GM13977 (cell line): ENCODE results near the gene SFMBT2.
"Not testable (repeated sequence)": the region's sequence is repeated elsewhere in the genome, so short reads cannot be mapped to it uniquely, and the experiment has no call there.

Experiments
- DNase-seq: peaks from one replicate; pipeline ENCODE4 v3.0.0; 2012; ENCODE audit warnings: low spot score
- in situ Hi-C: fragments of 300-500 bp; cut with MboI; formaldehyde crosslinking; loops from one replicate; pipeline ENCODE4 v1.12.0; 2022; ENCODE audit warnings: low sequenced_read_pairs, low pct_unique_long_range_greater_than_20kb, mixed read lengths, inconsistent platforms; ENCODE audit not compliant: unreplicated experiment
- TF ChIP-seq, protein P1 (sequence below): IDR thresholded peaks from 2 replicates; pipeline ENCODE4 v1.5.1; 2012; ENCODE audit warnings: mild to moderate bottlenecking, control low read depth; ENCODE audit not compliant: insufficient read depth; ENCODE audit errors: extremely low read depth, missing control alignments

Gene SFMBT2

DNA sequence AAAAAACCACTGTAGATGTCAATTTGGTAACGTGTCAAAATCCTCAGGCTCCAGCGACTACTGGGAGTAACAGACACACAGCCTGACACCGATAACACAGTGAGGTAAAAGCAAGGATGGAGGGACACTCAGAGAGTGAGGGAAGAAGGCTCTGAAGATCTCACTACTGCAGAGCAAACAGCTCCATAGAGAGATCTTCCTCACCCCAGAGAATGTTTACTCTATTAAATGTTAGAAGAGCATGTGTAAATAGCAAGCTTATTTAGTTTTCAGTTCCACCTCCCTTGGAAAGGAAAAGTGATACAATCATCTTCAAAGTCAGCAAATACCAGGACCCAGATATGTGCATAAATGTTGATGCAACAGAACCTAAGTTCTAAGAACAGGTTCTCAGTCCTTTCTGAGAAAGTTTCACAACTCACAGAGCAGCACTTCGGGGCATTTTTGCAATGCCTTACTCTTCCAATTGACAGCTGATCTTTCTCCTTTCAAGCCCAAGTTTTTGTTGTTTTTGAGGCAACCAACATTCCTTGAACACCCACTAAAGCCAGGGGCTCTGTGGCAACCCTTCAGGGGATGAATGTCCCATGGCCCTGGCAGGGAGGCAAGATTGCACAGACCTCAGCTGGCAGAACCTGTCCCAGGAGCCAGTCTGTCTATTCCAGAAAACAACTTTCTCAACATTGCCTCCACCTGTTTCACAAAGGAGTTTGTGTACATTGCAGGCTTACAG is 177.4 kb downstream of the SFMBT2 start:
- DNase-seq: no peak
- in situ Hi-C loops: no loop called here
- TF ChIP-seq, protein P1, sequence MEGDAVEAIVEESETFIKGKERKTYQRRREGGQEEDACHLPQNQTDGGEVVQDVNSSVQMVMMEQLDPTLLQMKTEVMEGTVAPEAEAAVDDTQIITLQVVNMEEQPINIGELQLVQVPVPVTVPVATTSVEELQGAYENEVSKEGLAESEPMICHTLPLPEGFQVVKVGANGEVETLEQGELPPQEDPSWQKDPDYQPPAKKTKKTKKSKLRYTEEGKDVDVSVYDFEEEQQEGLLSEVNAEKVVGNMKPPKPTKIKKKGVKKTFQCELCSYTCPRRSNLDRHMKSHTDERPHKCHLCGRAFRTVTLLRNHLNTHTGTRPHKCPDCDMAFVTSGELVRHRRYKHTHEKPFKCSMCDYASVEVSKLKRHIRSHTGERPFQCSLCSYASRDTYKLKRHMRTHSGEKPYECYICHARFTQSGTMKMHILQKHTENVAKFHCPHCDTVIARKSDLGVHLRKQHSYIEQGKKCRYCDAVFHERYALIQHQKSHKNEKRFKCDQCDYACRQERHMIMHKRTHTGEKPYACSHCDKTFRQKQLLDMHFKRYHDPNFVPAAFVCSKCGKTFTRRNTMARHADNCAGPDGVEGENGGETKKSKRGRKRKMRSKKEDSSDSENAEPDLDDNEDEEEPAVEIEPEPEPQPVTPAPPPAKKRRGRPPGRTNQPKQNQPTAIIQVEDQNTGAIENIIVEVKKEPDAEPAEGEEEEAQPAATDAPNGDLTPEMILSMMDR: no peak

DNA sequence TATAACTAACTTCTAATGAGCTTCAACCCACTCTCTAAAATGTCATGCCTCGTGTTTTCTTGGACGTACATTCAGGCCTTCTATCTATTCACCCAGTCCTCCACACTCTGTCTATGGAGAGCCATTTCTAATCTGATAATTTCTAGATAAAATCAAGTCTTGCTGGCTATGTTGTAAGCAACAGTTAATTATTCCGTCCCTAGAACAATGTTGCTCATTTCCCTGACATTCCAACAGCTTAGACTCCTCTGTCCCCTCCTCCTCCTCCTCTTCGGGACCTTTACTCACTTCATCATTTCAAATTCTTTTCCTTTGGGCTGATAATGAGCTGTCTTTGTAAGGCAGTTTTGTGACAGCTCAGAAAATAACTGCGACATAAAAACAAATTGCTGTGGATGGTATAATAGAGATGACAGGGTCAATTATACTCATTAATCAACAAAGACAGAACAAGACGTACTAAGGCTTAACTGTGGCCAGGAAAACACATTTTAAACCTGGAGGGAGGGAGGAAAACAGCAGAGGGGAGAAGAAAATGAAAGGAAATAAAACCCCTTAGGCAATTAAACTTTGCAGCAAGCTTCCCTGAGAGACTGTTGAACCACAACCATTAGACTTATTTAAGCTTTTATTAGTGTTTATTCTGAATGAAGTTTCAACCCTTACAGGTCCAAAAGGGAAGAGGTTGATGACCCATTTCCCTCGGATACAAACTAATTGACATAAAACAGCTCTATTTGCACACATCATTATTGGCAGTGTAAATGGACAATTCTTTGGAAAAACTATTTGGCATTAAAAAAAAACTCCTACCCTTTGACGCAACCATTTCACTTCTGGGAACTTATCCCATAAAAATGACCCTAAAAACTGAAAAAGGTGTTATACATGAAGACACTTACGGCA is 179.1 kb downstream of the SFMBT2 start:
- no peak for DNase-seq
- in situ Hi-C loops: no loop called here
- TF ChIP-seq, protein P1: no peak

DNA sequence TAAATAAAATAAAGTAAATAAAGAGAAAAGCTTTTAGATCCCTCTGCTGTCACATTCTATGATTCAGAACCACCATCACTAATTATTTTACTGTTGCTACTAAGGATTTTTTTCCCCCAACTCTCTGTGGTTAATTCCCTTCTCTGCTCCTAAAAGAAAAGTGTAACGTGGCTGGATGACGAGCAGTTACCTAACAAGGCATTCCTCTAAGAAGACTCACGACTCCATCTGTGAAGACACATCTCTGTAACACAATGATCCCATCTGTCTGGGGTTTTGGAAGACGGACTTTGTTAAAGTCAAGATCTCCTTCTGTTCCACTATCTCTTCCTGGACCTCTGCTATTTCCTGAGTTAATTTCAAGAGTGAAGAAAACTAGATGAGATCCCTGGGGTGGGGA is 179.9 kb downstream of the SFMBT2 start:
- TF ChIP-seq, protein P1: no peak
- in situ Hi-C loops: no loop called here
- no peak for DNase-seq

DNA sequence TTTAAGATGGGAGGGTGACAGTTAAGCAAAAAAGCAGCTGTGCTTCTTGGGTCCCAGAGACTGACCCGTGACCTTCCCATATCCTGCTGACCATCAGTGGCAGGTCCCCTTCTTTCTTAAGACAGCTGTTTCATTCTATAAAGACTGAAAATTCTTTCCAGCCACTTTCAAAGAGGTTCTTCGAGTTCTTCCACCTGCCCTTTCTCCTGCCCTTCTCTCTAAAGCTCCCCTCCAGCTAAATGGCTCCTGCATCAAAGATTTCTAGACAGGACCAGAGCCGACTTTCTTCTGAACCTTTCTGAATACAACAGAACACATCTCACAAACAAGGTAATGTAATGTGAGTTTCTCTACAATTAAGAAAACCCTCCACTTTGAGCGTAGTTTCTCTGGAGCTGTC is 180.8 kb downstream of the SFMBT2 start:
- in situ Hi-C loops: no loop called here
- no peak for DNase-seq
- TF ChIP-seq, protein P1: no peak

DNA sequence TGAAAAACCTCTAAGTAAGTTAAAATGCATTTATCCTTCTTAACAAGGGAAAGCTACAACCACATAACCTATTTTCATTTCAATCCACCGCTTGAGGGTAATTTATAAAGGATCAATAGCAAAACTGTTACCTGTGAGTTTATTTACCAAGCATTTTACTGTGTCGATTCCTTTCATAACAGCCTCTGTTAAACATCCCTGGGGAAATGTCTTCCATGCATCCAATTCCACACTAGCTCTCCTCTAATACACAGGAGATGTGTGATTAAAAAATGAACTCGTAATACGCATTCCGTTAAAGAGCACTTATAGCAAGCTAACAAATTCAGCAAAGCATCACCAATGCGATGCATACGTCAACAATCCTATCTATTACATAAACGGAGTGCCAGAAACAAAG is 185.7 kb downstream of the SFMBT2 start:
- TF ChIP-seq, protein P1: no peak
- in situ Hi-C loops: no loop called here

DNA sequence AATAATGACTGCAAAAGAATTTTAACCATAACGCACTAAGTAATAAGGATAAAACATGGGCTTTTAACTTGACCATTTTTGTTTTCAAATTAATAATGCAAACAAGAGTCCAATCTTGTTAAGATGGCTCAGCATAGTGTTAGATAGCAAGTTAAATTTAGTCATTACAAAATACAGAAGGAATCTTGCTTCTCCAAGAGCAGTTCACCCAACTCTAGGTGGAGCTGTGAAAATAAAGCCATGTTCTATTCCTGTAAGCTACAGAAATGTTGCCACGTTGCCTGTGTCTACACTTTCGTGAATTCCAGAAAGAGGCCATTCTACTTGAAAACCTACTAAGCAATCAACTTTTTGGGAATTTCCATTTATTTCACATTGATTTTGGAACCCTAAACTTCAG is 191.9 kb downstream of the SFMBT2 start:
- DNase-seq: no peak
- TF ChIP-seq, protein P1: no peak
- in situ Hi-C loops: no loop called here

More for the DNA sequence above, 185.7 kb downstream of the SFMBT2 start:
- DNase-seq: no peak

DNA sequence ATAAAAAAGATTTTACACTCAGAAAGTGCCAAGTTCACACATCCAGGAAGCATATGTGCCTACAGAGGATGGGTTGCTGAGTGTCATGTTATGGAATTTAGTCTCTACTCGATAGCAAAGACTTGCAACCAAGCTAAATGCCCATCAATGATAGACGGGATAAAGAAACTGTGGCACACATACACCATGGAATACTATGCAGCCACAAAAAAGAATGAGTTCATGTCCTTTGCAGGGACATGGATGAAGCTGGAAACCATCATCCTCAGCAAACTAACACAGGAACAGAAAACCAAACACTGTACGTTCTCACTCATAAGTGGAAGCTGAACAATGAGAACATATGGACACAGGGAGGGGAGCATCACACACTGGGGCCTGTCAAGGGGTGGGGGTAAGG is 198.1 kb downstream of the SFMBT2 start:
- in situ Hi-C loops: not testable (repeated sequence)

More for the DNA sequence above, 198.1 kb downstream of the SFMBT2 start:
- DNase-seq: not testable (repeated sequence)
